K562 (cell line): ENCODE measurements around the gene MIDN. TPM values are rescaled to one million over a fixed set of nuclear protein-coding genes. Genes with fewer than 3 reads are reported as not detected.
A peak's percentile ranks its signal among the peaks of the same experiment; 100 is the strongest.

ENCODE experiments used
- CBFA2T2 ChIP-seq: fragments of 450-650 bp; conservative IDR thresholded peaks from 2 replicates; pipeline ENCODE4 v1.6.1; 2017; ENCODE audit warnings: mild to moderate bottlenecking
- CXXC5 ChIP-seq: fragments of 250-450 bp; sonication (Bioruptor Pico); IDR thresholded peaks from 2 replicates; pipeline ENCODE4 v1.8.0; 2022; ENCODE audit warnings: inconsistent platforms, mild to moderate bottlenecking, moderate library complexity
- EGR1 ChIP-seq: fragments of 450-650 bp; conservative IDR thresholded peaks from 2 replicates; pipeline ENCODE4 v1.6.1; 2017; ENCODE audit warnings: mild to moderate bottlenecking
- MYBL2 ChIP-seq, 2 experiments: fragments of 450-650 bp in 1 of 2; sonication (generic) in 1 of 2; formaldehyde crosslinking in 1 of 2; IDR thresholded peaks; 2 replicates each; pipeline versions ENCODE4 v1.6.1 to v1.8.1; 2017 to 2022; ENCODE audit warnings: borderline replicate concordance in 1 of 2, inconsistent platforms in 1 of 2, low read depth in 1 of 2, mild to moderate bottlenecking in 1 of 2, missing genetic modification reagents in 1 of 2, moderate library complexity in 1 of 2
- PHF21A ChIP-seq: fragments of 450-650 bp; IDR thresholded peaks from 2 replicates; pipeline ENCODE4 v1.6.1; 2017; ENCODE audit warnings: low read depth, borderline replicate concordance
- RBM22 ChIP-seq: fragments of 200-400 bp; formaldehyde crosslinking; IDR thresholded peaks from 2 replicates; pipeline ENCODE4 v1.6.1; 2018; ENCODE audit warnings: low read length, low read depth; ENCODE audit not compliant: poor library complexity, severe bottlenecking
- U2AF1 ChIP-seq: fragments of 200-400 bp; formaldehyde crosslinking; optimal IDR thresholded peaks from 2 replicates; pipeline ENCODE3; 2017; ENCODE audit warnings: mild to moderate bottlenecking, low read depth, low read length, moderate library complexity
- ZC3H8 ChIP-seq: fragments of 450-650 bp; IDR thresholded peaks from 2 replicates; pipeline ENCODE4 v1.6.1; 2017
- ZFPM2 ChIP-seq: fragments of 250-450 bp; sonication (Bioruptor Pico); IDR thresholded peaks from 2 replicates; pipeline ENCODE4 v1.5.1; 2022; ENCODE audit warnings: mild to moderate bottlenecking
- ZNF384 ChIP-seq: IDR thresholded peaks from 2 replicates; pipeline ENCODE4 v1.6.1; 2012; ENCODE audit warnings: low read depth, low read length, improper control_type of control experiment
- polyA plus RNA-seq, 8 experiments: library from polyadenylated mRNA; depleted of rRNA in 4 of 8; stranded (reverse) in 5 of 8; unstranded in 3 of 8; fragments of >200 nt; fragmentation: Nextera tagmentation in 2 of 8; fragmentation: Illumina TruSeq in 1 of 8; extraction: Ambion mirVana in 2 of 8; extraction: Trizol in 1 of 8; gene quantifications; 2 replicates each; pipeline versions ENCODE4 v1.2.1 to v1.2.3, GENCODE V29; 2011 to 2014; ENCODE audit warnings: inconsistent platforms in 1 of 8, missing spikeins in 1 of 8
- total RNA-seq, 7 experiments: library from RNA; depleted of rRNA in 6 of 7; stranded (reverse); fragments of >200 nt in 6 of 7; fragmentation: Illumina TruSeq in 2 of 7; extraction: Trizol in 2 of 7; gene quantifications; 2 replicates each; pipeline versions ENCODE4 v1.2.1 to v1.2.3, GENCODE V29; 2011 to 2021; ENCODE audit warnings: low replicate concordance in 1 of 7
- TF ChIP-seq, protein P1 (sequence below): sonication (generic); formaldehyde crosslinking; IDR thresholded peaks from 2 replicates; pipeline ENCODE4 v1.8.1; 2023; ENCODE audit warnings: mild to moderate bottlenecking, missing genetic modification reagents
- TF ChIP-seq, protein P2 (sequence below): fragments of 250-450 bp; sonication (Bioruptor Pico); IDR thresholded peaks from 2 replicates; pipeline ENCODE4 v1.9.0; 2021; ENCODE audit warnings: mild to moderate bottlenecking, inconsistent platforms

The MIDN gene
- total and polyA plus RNA-seq, 9 of the 15 experiments (the other 6 are each of a cell fraction or from before 2014, with no cell fraction given), result 0.17 to 120 (median 10.1) TPM

DNA sequence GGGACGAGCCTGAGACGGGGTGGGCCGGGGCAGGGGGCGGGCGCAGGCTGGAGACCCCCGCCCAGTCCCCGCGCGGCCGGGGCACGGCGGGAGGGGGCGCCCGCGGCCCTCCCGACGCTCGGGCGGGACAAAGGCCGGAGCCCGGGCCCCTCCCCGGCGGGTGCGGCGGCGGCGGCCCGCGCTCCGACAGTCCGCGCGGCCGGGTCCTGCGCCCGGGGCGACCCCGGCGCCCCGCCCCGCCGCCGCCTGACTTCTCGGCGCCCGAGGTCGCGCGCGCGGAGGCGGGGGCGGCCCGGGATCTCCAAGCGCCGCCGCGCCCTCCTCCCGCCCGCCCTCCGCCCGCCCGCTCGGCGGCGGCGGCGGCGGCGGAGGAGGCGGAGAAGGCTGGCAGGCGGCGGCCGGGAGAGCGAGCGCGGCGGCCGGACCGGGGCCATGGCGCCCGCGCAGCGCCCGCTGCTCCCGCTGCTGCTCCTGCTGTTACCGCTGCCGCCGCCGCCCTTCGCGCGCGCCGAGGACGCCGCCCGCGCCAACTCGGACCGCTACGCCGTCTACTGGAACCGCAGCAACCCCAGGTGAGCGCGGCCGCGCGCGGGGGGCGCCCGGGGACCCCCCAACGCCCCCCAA, 37.5 kb downstream of the MIDN start, which contains the start of gene EFNA2 (continued):
- TF ChIP-seq, protein P1, sequence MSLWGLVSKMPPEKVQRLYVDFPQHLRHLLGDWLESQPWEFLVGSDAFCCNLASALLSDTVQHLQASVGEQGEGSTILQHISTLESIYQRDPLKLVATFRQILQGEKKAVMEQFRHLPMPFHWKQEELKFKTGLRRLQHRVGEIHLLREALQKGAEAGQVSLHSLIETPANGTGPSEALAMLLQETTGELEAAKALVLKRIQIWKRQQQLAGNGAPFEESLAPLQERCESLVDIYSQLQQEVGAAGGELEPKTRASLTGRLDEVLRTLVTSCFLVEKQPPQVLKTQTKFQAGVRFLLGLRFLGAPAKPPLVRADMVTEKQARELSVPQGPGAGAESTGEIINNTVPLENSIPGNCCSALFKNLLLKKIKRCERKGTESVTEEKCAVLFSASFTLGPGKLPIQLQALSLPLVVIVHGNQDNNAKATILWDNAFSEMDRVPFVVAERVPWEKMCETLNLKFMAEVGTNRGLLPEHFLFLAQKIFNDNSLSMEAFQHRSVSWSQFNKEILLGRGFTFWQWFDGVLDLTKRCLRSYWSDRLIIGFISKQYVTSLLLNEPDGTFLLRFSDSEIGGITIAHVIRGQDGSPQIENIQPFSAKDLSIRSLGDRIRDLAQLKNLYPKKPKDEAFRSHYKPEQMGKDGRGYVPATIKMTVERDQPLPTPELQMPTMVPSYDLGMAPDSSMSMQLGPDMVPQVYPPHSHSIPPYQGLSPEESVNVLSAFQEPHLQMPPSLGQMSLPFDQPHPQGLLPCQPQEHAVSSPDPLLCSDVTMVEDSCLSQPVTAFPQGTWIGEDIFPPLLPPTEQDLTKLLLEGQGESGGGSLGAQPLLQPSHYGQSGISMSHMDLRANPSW (CRISPR knock-in tag), result no peak
- TF ChIP-seq EGR1 (no peak), ZNF384 (no peak), RBM22 (no peak), CXXC5 (CRISPR knock-in tag) (peak; percentile 43; the same call in 1 of the 2 replicates), CBFA2T2 (no peak), MYBL2 (IDR thresholded peaks at IDR 0.05; ENCODE audit: low read depth) (no peak), MYBL2 (CRISPR knock-in tag; IDR thresholded peaks at IDR 0.05; ENCODE audit: borderline replicate concordance) (no peak), PHF21A (no peak), ZFPM2 (CRISPR knock-in tag) (no peak), ZC3H8 (no peak), U2AF1 (no peak)
- TF ChIP-seq, protein P2, sequence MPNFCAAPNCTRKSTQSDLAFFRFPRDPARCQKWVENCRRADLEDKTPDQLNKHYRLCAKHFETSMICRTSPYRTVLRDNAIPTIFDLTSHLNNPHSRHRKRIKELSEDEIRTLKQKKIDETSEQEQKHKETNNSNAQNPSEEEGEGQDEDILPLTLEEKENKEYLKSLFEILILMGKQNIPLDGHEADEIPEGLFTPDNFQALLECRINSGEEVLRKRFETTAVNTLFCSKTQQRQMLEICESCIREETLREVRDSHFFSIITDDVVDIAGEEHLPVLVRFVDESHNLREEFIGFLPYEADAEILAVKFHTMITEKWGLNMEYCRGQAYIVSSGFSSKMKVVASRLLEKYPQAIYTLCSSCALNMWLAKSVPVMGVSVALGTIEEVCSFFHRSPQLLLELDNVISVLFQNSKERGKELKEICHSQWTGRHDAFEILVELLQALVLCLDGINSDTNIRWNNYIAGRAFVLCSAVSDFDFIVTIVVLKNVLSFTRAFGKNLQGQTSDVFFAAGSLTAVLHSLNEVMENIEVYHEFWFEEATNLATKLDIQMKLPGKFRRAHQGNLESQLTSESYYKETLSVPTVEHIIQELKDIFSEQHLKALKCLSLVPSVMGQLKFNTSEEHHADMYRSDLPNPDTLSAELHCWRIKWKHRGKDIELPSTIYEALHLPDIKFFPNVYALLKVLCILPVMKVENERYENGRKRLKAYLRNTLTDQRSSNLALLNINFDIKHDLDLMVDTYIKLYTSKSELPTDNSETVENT, result no peak
